Stimulated activated memory B cell treated with anti-CD40 and anti-IgM and Interleukin-4, amounts not matched to agents 10 μg/mL and 1 μg/mL and 100 μg/mL, for 72 hours (primary cell): ENCODE data around the gene RSL24D1.
"Not testable (repeated sequence)": the region's sequence is repeated elsewhere in the genome, so short reads cannot be mapped to it uniquely, and the experiment has no call there.

Experiments
- ATAC-seq: fragments of 150-1000 bp; cut with Tn5 transposase; 2 replicates; pipeline ENCODE4 v1.10.0; 2021
- H3K27ac Mint-ChIP-seq: one replicate; pipeline ENCODE4 v1.8.0; 2022; ENCODE audit warnings: mild to moderate bottlenecking, mixed read lengths
- H3K27me3 Mint-ChIP-seq: one replicate; pipeline ENCODE4 v1.8.0; 2022; ENCODE audit warnings: mixed read lengths
- H3K36me3 Mint-ChIP-seq: one replicate; pipeline ENCODE4 v1.8.0; 2022; ENCODE audit warnings: mixed read lengths
- H3K4me1 Mint-ChIP-seq: one replicate; pipeline ENCODE4 v1.8.0; 2022; ENCODE audit warnings: mixed read lengths
- H3K4me3 Mint-ChIP-seq: one replicate; pipeline ENCODE4 v1.8.0; 2022; ENCODE audit warnings: mild to moderate bottlenecking, moderate library complexity, mixed read lengths
- H3K9me3 Mint-ChIP-seq: one replicate; pipeline ENCODE4 v1.8.0; 2022; ENCODE audit warnings: mixed read lengths

The RSL24D1 gene

GRCh38 chr15:55170361-55170760 lies 26.4 kb downstream of the RSL24D1 start:
- no peak overlapping the region for H3K4me3 Mint-ChIP-seq
- H3K36me3 Mint-ChIP-seq = peaks cover 5% of the 10 kb centered on the region
- no peaks in the 10 kb centered on the region for H3K27me3 Mint-ChIP-seq
- H3K9me3 Mint-ChIP-seq = no peaks in the 10 kb centered on the region
- H3K27ac Mint-ChIP-seq = no peak overlapping the region
- no peak for ATAC-seq
- H3K4me1 Mint-ChIP-seq = no peaks in the 10 kb centered on the region

- Mint-ChIP-seq H3K27ac (no peak overlapping the region), H3K4me1 (no peaks in the 10 kb centered on the region), H3K36me3 (no peaks in the 10 kb centered on the region), H3K9me3 (no peaks in the 10 kb centered on the region), H3K4me3 (no peak overlapping the region), H3K27me3 (no peaks in the 10 kb centered on the region)
- ATAC-seq = no peak
Measured at GRCh38 chr15:55168350-55168974, 28.3 kb downstream of the RSL24D1 start.

- Mint-ChIP-seq H3K4me3 (no peak overlapping the region), H3K4me1 (no peaks in the 10 kb centered on the region), H3K27ac (no peak overlapping the region), H3K36me3 (no peaks in the 10 kb centered on the region), H3K9me3 (no peaks in the 10 kb centered on the region), H3K27me3 (no peaks in the 10 kb centered on the region)
- no peak for ATAC-seq
Measured at GRCh38 chr15:55164284-55164683, 32.5 kb downstream of the RSL24D1 start.

GRCh38 chr15:55151631-55152030 lies 45.1 kb downstream of the RSL24D1 start:
- Mint-ChIP-seq H3K36me3 (peaks cover 6% of the 10 kb centered on the region), H3K4me3 (no peak overlapping the region), H3K9me3 (peaks cover 5% of the 10 kb centered on the region)

GRCh38 chr15:55143132-55143531 lies 53.6 kb downstream of the RSL24D1 start:
- not testable (repeated sequence) for H3K4me1 Mint-ChIP-seq, ATAC-seq, H3K27ac Mint-ChIP-seq, H3K4me3 Mint-ChIP-seq, H3K27me3 Mint-ChIP-seq
- Mint-ChIP-seq H3K9me3 (peaks cover 15% of the 10 kb centered on the region), H3K36me3 (peaks cover 28% of the 10 kb centered on the region)

More at GRCh38 chr15:55151631-55152030, 45.1 kb downstream of the RSL24D1 start:
- ATAC-seq = no peak
- no peak overlapping the region for H3K27ac Mint-ChIP-seq
- no peaks in the 10 kb centered on the region for H3K27me3 Mint-ChIP-seq
- no peaks in the 10 kb centered on the region for H3K4me1 Mint-ChIP-seq

- H3K27me3 Mint-ChIP-seq = peaks cover 43% of the 10 kb centered on the region
- H3K4me3 Mint-ChIP-seq = no peak overlapping the region
- H3K4me1 Mint-ChIP-seq = no peaks in the 10 kb centered on the region
- H3K9me3 Mint-ChIP-seq = peaks cover 14% of the 10 kb centered on the region
- H3K36me3 Mint-ChIP-seq = peaks cover 21% of the 10 kb centered on the region
- no peak overlapping the region for H3K27ac Mint-ChIP-seq
- no peak for ATAC-seq
Measured at GRCh38 chr15:55133972-55134371, 62.8 kb downstream of the RSL24D1 start.

GRCh38 chr15:55132672-55133071 lies 64.1 kb downstream of the RSL24D1 start:
- ATAC-seq = no peak
- peaks cover 14% of the 10 kb centered on the region for H3K9me3 Mint-ChIP-seq
- H3K27me3 Mint-ChIP-seq = peaks cover 32% of the 10 kb centered on the region
- H3K27ac Mint-ChIP-seq = no peak overlapping the region
- H3K4me1 Mint-ChIP-seq = no peaks in the 10 kb centered on the region
- H3K36me3 Mint-ChIP-seq = peaks cover 16% of the 10 kb centered on the region
- H3K4me3 Mint-ChIP-seq = no peak overlapping the region
